Testis (tissue), 3 donors: ENCODE data around the gene MAP1LC3B. TPM values are rescaled to one million over a fixed set of nuclear protein-coding genes. Genes with fewer than 3 reads are reported as not detected.

Source experiments
- DNase-seq: peaks from one replicate; pipeline ENCODE4 v3.0.0-alpha.2; 2019
- H3K27ac ChIP-seq, 2 donors: fragments of 200-600 bp; sonication (generic); one replicate each; pipeline ENCODE4 v1.5.1; 2019
- H3K27me3 ChIP-seq: fragments of 200-600 bp; sonication (generic); one replicate; pipeline ENCODE4 v1.5.1; 2019
- H3K36me3 ChIP-seq: fragments of 200-600 bp; sonication (generic); one replicate; pipeline ENCODE4 v1.5.1; 2017; ENCODE audit warnings: low read depth; ENCODE audit errors: missing control alignments
- H3K4me1 ChIP-seq: fragments of 200-600 bp; sonication (generic); one replicate; pipeline ENCODE4 v1.5.1; 2019
- H3K4me3 ChIP-seq, 2 donors: fragments of 200-600 bp; sonication (generic); one replicate each; pipeline ENCODE4 v1.5.1; 2017 to 2019
- H3K9me3 ChIP-seq: fragments of 200-600 bp; sonication (generic); one replicate; pipeline ENCODE4 v1.5.1; 2017
- POLR2A ChIP-seq: fragments of 450-650 bp; IDR thresholded peaks from one replicate; pipeline ENCODE4 v1.6.1; 2017; ENCODE audit warnings: antibody characterized with exemption, mild to moderate bottlenecking, moderate library complexity
- WGBS, 2 donors: methylation state at CpG; one replicate each; pipeline ENCODE4 v1.1.5; 2018; 5-methylcytosine and 5-hydroxymethylcytosine counted together
- intact Hi-C: fragments of 100-400 bp; cut with DNase I; formaldehyde crosslinking; loops from one replicate; pipeline ENCODE4 v1.15.1; 2023; ENCODE audit warnings: low total_unique reads
- polyA plus RNA-seq: library from polyadenylated mRNA; stranded (reverse); fragments of 350-450 nt; fragmentation: Illumina TruSeq; extraction: RNeasy Lipid Tissue Mini Kit (QIAGEN cat#74804); gene quantifications from one replicate; pipeline ENCODE4 v1.2.3, GENCODE V29; 2014; ENCODE audit warnings: low read depth, low replicate concordance; ENCODE audit not compliant: insufficient read depth
- total RNA-seq, 2 donors: library from RNA; depleted of rRNA; stranded (reverse); fragments of >200 nt; gene quantifications; one replicate each; pipeline ENCODE4 v1.2.3, GENCODE V29; 2016
- TF ChIP-seq, protein P1 (sequence below), 3 experiments: fragments of 450-650 bp in 2 of 3; fragments of 200-600 bp in 1 of 3; sonication (generic) in 1 of 3; IDR thresholded peaks; one replicate each; pipeline ENCODE4 v1.5.1; 2016 to 2019; ENCODE audit warnings: antibody characterized with exemption in 3 of 3, mild to moderate bottlenecking in 2 of 3, moderate library complexity in 1 of 3

Gene MAP1LC3B
- total and polyA plus RNA-seq, 3 donors from 2014 or later: 69.1 to 114 (median 73.1) TPM

DNA sequence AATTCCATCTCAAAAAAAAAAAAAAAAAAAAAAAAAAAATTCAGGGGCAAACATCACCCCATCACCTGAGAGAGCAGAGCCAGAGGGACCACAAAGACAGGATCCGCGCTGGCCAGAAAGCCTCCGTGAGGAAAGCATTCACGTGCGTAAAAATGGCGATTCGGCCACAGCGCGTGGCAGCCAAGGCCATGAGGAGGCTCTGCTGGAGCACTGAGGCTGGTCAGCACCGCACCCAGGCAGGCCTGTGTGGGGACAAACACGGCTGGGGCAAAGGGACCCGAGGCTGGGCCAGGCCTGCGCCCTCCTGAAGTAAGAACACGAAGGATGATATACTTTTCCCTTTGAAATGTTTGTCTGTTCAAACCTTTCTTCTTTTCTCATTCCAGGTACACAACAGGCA is 45.2 kb downstream of the MAP1LC3B start:
- Histone ChIP-seq H3K27me3 (no peaks in the 10 kb centered on the region), H3K4me3 (no peak overlapping the region), H3K27ac (no peak overlapping the region), H3K9me3 (no peaks in the 10 kb centered on the region), H3K4me1 (peaks cover 19% of the 10 kb centered on the region), H3K36me3 (no peaks in the 10 kb centered on the region)
- WGBS, 2 donors: 87 to 95% methylated on average over 14 of the region's 14 CpGs
- no peak for DNase-seq
- intact Hi-C loops: no loop called here
- no peak for TF ChIP-seq POLR2A

DNA sequence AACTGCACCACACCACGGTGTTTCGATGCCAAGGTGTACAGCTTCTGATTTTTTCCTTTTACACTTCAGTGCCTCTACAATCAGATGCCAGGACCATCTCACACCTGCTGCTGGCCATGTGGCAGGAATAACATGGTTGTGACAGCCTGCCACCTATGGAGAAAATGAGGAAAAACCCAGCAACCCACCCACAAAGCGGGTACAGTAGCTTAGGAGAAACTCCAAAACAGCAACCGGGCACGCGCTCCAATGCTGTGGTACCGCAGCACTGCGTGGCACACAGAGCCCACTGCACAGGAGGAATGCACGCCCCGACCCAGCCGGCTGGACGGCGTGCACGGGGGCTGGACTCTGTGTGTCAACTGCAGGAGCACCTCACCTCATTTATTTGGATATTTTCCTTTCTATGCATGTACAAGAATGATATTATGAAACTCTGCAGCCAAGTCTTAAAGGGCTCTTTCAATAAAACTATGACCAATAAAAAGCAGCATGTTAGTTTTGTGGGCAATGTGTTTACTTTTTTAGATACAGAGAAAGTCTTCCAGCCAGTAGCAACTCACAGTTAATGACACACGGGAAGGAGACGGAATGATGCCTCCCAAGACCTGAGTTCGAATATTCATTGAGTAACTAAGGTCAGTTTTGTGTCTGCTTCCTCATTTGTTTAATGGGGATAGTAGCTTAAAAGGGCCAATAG is 45.9 kb downstream of the MAP1LC3B start:
- Histone ChIP-seq H3K36me3 (no peaks in the 10 kb centered on the region), H3K27me3 (no peaks in the 10 kb centered on the region), H3K9me3 (no peaks in the 10 kb centered on the region), H3K4me3 (no peak overlapping the region), H3K27ac (no peak overlapping the region), H3K4me1 (peaks cover 19% of the 10 kb centered on the region)
- no peak for TF ChIP-seq POLR2A
- TF ChIP-seq, protein P1, sequence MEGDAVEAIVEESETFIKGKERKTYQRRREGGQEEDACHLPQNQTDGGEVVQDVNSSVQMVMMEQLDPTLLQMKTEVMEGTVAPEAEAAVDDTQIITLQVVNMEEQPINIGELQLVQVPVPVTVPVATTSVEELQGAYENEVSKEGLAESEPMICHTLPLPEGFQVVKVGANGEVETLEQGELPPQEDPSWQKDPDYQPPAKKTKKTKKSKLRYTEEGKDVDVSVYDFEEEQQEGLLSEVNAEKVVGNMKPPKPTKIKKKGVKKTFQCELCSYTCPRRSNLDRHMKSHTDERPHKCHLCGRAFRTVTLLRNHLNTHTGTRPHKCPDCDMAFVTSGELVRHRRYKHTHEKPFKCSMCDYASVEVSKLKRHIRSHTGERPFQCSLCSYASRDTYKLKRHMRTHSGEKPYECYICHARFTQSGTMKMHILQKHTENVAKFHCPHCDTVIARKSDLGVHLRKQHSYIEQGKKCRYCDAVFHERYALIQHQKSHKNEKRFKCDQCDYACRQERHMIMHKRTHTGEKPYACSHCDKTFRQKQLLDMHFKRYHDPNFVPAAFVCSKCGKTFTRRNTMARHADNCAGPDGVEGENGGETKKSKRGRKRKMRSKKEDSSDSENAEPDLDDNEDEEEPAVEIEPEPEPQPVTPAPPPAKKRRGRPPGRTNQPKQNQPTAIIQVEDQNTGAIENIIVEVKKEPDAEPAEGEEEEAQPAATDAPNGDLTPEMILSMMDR (IDR thresholded peaks at IDR 0.05): no peak
- WGBS, 2 donors: 94 to 96% methylated on average over 17 of the region's 17 CpGs
- no peak for DNase-seq
- intact Hi-C loops: no loop called here

DNA sequence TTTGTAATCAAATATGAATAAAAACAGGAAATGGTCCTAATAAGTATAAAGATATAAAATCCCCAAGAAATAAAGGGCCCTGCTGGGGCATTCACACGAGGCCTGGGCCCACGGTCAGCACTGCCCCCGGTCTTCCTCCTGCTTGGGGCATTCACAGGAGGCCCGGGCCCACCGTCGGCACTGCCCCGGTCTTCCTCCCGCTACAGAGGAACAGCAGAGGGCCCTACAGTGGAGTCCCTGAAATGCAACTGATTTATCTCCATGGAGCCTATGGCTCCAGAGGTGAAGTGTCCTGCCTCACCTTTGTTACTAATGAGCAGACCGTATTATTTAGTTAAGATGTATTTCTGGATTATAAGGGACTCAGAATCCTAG is 46.5 kb downstream of the MAP1LC3B start:
- DNase-seq: no peak

DNA sequence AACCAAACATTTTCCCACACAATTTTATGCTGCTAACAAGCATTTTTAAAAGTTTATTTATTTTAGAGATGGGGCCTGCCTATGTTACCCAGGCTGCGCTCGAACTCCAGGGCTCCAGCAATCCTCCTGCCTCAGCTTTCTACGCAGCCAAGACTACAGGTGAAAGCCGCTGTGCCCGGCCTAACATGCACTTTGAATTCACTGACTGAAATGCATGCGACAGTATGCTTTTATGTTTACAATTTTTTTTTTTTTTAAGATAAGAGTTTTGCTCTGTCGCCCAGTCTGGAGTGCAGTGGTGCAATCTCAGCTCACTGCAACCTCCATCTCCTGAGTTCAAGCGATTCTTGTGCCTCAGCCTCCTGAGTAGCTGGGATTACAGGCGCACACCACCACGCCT is 47.8 kb downstream of the MAP1LC3B start:
- no peak for TF ChIP-seq POLR2A
- TF ChIP-seq, protein P1 (IDR thresholded peaks at IDR 0.05): no peak
- Histone ChIP-seq H3K27ac (no peak overlapping the region), H3K9me3 (no peaks in the 10 kb centered on the region), H3K4me3 (no peak overlapping the region), H3K27me3 (no peaks in the 10 kb centered on the region), H3K4me1 (peaks cover 19% of the 10 kb centered on the region), H3K36me3 (no peaks in the 10 kb centered on the region)
- DNase-seq: no peak
- intact Hi-C loops: no loop called here
- 96 to 97% methylated on average over 10 of the region's 10 CpGs for WGBS, 2 donors

More for the DNA sequence above, 46.5 kb downstream of the MAP1LC3B start:
- Histone ChIP-seq H3K27ac (no peak overlapping the region), H3K9me3 (no peaks in the 10 kb centered on the region), H3K36me3 (no peaks in the 10 kb centered on the region), H3K27me3 (no peaks in the 10 kb centered on the region), H3K4me1 (peaks cover 19% of the 10 kb centered on the region), H3K4me3 (no peak overlapping the region)
- WGBS, 2 donors: 82 to 83% methylated on average over 9 of the region's 9 CpGs
- intact Hi-C loops: no loop called here
- TF ChIP-seq POLR2A: no peak
- TF ChIP-seq, protein P1 (IDR thresholded peaks at IDR 0.05): no peak

DNA sequence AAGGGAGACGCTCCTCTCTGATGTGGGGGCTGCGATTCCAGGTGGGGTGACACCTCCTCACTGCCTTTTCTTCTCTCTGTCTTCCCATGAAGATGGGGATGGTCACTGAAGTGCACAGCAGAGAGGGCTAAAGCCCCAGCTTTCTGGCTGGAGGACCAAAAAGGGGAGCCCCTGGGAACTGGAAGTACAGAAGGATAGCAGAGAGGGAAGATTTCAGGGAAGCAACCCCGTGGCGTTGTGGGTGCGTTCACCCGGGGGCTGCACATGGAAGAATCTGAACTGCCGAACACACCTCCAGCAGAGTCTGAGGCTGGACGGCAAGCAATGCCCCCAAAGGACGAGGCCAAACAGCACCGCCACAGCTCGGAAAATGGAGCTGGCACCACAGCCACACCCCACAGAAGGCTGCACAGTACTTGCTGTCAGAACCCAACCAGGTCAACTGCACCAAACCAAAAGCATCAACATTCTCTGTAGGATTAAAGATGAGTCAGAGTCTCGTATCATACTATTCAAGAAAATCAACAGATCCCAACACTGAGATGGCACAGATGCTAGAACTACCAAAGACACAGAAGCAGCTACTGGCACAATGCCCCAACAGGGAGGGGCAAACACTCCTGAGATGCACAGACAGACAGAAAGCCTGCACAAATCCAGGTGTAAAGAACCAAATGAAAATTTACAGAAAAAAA is 49.9 kb downstream of the MAP1LC3B start:
- H3K27ac ChIP-seq: no peak overlapping the region
- WGBS, 2 donors: 95 to 98% methylated on average over 12 of the region's 12 CpGs
- intact Hi-C loops: no loop called here
- no peak overlapping the region for H3K4me3 ChIP-seq
- H3K27me3 ChIP-seq: no peaks in the 10 kb centered on the region
- H3K4me1 ChIP-seq: no peaks in the 10 kb centered on the region
- TF ChIP-seq, protein P1 (IDR thresholded peaks at IDR 0.05): no peak
- no peak for TF ChIP-seq POLR2A
- DNase-seq: no peak
- H3K36me3 ChIP-seq: no peaks in the 10 kb centered on the region
- no peaks in the 10 kb centered on the region for H3K9me3 ChIP-seq
